ENCODE data around the gene FRMPD2.

The FRMPD2 gene

GRCh38 chr10:48299692-48300091 lies 25.2 kb upstream of the FRMPD2 start:
- no peak for DNase-seq (ENCODE audit: low read depth)
- no peak for TF ChIP-seq CTCF (IDR thresholded peaks at IDR 0.05; ENCODE audit: control insufficient read depth, insufficient read depth, low read depth, low read length, missing control alignments)
- H3K4me3 ChIP-seq (ENCODE audit: control insufficient read depth, low read depth, low read length): no peak overlapping the region

- DNase-seq (ENCODE audit: low read depth): no peak
- no peak overlapping the region for H3K4me3 ChIP-seq (ENCODE audit: control insufficient read depth, low read depth, low read length)
- no peak for TF ChIP-seq CTCF (IDR thresholded peaks at IDR 0.05; ENCODE audit: control insufficient read depth, insufficient read depth, low read depth, low read length, missing control alignments)
Observed at GRCh38 chr10:48299066-48299465, 24.6 kb upstream of the FRMPD2 start.

DNA sequence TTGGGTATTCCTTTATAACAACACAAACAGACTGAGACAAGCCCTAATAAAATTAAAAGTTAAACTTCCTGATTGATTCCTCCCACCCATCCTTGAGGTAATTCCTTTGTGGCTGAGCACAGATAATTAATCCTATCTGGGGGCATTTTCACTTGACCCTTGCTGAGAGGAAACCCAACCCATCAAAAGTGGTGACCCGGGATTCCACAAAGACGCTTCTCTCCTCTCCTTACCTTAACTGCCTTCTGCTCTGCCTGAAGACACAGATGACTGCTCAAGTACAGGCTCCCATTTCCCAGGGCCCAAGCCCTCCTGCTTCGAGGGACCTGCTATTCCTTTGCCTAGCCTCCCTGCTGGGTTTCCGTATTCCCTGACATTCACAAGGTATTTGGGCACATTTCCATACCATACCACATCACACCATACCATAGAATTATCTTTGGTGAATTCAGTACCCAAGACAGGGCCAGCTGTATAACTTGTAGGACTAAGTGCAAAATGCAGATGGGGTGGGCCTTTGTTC lies 22.1 kb upstream of the FRMPD2 start:
- no peak overlapping the region for H3K4me3 ChIP-seq (ENCODE audit: control insufficient read depth, low read depth, low read length)
- no peak for TF ChIP-seq CTCF (IDR thresholded peaks at IDR 0.05; ENCODE audit: control insufficient read depth, insufficient read depth, low read depth, low read length, missing control alignments)

DNA sequence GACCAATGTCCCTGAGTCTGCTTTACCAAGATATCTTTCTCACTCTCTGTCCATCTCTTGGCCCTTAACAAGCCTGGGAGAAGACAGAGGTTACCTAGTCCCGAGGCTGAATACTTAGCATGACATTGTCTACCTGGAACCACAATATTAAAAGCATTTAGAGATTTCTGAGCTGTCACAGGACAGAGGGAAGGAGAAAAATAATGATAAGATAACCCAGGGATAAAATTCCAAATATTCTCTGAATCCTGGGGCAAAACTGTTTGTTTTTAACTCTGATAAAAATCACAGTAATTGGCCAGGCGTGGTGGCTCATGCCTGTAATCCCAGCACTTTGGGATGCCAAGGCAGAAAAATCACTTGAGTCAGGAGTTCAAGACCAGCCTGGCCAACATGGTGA lies 19.9 kb upstream of the FRMPD2 start:
- DNase-seq (ENCODE audit: low read depth): no peak
- H3K4me3 ChIP-seq (ENCODE audit: control insufficient read depth, low read depth, low read length): no peak overlapping the region
- no peak for TF ChIP-seq CTCF (IDR thresholded peaks at IDR 0.05; ENCODE audit: control insufficient read depth, insufficient read depth, low read depth, low read length, missing control alignments)

More for the DNA sequence above, 22.1 kb upstream of the FRMPD2 start:
- DNase-seq (ENCODE audit: low read depth): no peak

GRCh38 chr10:48292616-48293015 lies 18.1 kb upstream of the FRMPD2 start:
- DNase-seq (ENCODE audit: low read depth): no peak
- no peak for TF ChIP-seq CTCF (IDR thresholded peaks at IDR 0.05; ENCODE audit: control insufficient read depth, insufficient read depth, low read depth, low read length, missing control alignments)
- no peak overlapping the region for H3K4me3 ChIP-seq (ENCODE audit: control insufficient read depth, low read depth, low read length)

- no peak for DNase-seq (ENCODE audit: low read depth)
- no peak overlapping the region for H3K4me3 ChIP-seq (ENCODE audit: control insufficient read depth, low read depth, low read length)
- no peak for TF ChIP-seq CTCF (IDR thresholded peaks at IDR 0.05; ENCODE audit: control insufficient read depth, insufficient read depth, low read depth, low read length, missing control alignments)
Observed at GRCh38 chr10:48291190-48291589, 16.7 kb upstream of the FRMPD2 start.

DNA sequence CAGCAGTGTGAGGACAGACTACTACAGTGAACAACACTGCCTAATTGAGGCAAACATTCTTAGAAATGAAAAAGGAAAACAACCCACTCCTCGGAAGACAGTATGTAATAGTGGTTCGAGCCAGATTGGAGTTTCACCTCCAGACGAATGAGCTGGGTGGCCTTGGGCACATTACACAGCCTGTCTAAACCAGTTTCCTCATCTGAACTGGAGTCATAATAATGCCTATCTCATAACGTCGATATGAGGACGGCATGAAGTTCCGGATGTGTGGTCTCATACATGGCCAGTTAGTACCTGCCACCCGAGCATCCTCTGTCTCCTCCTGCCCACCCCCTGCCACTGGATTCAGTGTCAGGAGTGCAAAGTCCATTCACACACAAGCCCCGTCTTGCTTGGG lies 15.8 kb upstream of the FRMPD2 start:
- H3K4me3 ChIP-seq (ENCODE audit: control insufficient read depth, low read depth, low read length): no peak overlapping the region
- DNase-seq (ENCODE audit: low read depth): no peak
- TF ChIP-seq CTCF (IDR thresholded peaks at IDR 0.05; ENCODE audit: control insufficient read depth, insufficient read depth, low read depth, low read length, missing control alignments): no peak
